Stimulated activated CD4-positive, alpha-beta T cell treated with anti-CD3 and anti-CD28 coated beads, Interleukin-12 subunit alpha, Interleukin-12 subunit beta, amount 100 ng/mL, for 24 hours (primary cell): ENCODE data around the gene PFKFB3.
A peak's percentile ranks its signal among the peaks of the same experiment; 100 is the strongest.
"Not testable (repeated sequence)": the region's sequence is repeated elsewhere in the genome, so short reads cannot be mapped to it uniquely, and the experiment has no call there.

Experiments
- DNase-seq, 2 experiments: peaks; one replicate each; pipeline ENCODE4 v3.0.0-alpha.2; 2020; ENCODE audit warnings: low read depth in 2 of 2

The PFKFB3 gene

DNA sequence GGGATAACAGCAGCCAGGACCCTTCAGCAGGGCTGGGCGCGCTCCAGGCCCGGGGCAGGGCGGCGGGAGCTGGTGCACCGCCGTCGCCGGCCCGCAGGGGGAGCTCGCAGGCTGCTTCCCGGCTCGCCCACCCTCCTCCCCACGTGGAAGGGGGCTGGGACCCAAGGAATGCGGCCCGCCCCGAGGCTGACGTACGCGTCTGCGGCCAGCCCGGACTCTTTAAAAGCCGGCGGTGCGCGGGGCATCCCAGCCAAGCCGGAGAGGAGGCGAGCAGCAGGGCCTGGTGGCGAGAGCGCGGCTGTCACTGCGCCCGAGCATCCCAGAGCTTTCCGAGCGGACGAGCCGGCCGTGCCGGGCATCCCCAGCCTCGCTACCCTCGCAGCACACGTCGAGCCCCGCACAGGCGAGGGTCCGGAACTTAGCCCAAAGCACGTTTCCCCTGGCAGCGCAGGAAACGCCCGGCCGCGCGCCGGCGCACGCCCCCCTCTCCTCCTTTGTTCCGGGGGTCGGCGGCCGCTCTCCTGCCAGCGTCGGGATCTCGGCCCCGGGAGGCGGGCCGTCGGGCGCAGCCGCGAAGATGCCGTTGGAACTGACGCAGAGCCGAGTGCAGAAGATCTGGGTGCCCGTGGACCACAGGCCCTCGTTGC lies at the start of gene PFKFB3:
Gene PFKFB3, plus strand, starts transcription at position 249 of the 647 bp plus-strand sequence. Its CDS starts 329 bp downstream, at position 578.
- peak; percentile 87 to 94 for DNase-seq

DNA sequence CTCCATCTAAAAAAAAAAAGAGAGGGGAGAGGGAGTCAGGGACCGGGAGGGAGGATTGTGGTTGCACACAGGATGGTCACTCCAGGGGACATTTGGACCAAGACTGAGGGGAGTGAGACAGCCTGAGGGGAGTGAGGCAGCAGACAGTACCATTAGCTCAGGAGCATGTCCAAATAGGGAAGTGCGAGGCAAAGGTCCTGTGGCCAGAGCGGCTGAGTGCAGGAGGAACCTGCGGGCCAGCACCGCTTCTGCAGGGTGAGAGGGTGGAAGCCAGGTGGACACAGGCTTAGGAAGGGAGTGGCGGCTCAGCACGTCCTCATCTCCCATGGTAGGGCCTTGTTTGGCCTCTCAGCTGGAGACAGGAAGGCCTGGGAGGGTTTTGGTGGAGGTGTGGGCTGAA lies 48.9 kb upstream of the PFKFB3 start:
- no peak for DNase-seq

DNA sequence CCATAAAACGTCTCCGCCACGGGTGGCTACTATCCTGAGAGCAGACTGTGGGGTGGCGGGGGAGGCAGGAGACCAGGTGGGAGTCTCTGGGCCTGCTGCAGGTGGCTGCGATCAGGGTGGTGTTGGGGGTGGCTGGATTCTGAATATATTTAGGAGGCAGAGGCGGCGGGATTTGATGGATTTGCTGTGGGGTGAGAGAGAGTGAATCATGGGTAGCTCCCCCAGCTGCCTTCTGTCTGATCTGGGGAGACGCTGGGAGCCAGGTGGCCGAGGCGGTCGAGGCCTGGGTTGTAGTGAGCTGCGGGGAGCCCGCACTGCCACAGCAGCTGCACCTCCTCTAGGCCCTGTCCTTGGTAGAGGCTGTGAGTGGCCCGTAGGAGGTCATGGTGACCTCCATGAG lies 48.2 kb upstream of the PFKFB3 start:
- DNase-seq = no peak

DNA sequence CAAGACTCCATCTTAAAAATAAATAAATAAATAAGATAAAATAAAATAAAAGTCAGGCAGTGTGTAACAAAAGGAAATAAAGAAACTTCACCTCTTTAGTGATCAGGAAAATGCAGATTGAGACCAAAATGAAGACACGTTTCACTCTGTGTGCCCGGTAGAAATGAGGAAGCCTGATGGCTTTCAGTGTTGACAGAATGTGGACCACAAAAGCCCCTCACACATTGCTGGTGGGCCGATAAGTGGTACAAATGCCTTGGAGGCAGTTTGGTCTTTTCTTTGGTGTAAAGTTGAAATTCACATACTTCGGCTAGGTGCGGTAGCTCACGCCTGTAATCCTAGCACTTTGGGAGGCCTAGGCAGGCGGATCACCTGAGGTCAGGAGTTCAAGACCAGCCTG lies 44.5 kb upstream of the PFKFB3 start:
- DNase-seq = no peak

DNA sequence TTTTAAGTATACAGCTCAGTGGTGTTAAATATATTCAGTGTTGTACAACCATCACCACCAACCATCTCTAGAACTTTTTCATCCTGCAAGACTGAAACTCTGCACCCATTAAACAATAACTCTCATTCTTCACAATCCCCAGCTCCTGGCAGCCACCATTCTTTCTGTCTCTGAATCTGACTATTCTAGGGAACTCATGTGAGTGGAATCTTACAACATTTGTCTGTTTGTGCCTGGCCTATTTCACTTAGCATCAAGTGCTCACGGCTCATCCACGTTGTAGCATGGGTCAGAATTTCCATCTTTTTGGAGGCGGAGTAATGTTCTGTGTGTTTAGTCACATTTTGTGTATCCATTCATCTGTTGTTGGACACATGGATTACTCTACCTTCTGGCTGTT lies 40.8 kb upstream of the PFKFB3 start:
- DNase-seq = no peak

DNA sequence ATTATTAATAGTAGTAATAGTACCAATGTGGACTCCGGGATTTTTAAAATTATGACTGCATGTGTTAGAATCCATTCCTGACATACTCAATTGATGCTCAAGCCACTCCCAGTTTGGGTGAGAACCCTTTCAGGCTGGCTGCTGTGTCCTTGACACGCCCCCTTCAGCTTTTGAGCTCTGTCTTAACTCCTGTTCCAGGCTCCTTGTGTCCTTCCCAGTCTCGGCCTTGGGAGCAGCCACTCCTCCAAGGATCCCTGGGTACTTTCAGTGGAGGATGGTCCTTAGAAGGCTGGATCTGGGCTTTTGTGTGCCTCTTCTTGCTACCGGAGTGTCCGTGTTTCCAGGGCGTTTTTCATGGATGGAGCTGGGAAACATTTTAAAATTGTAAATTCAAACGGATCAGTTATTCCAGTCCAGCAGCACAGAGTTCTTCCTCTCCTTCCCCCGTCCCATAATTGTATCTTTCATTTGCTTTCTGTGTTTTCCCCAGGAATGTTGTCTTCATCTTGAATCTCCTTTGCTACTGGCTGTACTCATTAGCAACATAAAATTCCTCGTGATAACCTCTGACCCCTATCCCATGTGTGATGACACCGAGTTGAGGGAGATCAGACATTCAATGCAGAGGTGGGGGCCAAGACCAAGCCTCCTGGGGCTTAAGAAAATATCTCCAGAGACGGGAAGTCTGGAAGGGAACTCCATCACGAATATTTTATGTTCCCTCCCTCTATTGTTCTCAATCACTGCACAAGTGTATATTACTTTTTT lies 40.0 kb upstream of the PFKFB3 start:
- DNase-seq = no peak

DNA sequence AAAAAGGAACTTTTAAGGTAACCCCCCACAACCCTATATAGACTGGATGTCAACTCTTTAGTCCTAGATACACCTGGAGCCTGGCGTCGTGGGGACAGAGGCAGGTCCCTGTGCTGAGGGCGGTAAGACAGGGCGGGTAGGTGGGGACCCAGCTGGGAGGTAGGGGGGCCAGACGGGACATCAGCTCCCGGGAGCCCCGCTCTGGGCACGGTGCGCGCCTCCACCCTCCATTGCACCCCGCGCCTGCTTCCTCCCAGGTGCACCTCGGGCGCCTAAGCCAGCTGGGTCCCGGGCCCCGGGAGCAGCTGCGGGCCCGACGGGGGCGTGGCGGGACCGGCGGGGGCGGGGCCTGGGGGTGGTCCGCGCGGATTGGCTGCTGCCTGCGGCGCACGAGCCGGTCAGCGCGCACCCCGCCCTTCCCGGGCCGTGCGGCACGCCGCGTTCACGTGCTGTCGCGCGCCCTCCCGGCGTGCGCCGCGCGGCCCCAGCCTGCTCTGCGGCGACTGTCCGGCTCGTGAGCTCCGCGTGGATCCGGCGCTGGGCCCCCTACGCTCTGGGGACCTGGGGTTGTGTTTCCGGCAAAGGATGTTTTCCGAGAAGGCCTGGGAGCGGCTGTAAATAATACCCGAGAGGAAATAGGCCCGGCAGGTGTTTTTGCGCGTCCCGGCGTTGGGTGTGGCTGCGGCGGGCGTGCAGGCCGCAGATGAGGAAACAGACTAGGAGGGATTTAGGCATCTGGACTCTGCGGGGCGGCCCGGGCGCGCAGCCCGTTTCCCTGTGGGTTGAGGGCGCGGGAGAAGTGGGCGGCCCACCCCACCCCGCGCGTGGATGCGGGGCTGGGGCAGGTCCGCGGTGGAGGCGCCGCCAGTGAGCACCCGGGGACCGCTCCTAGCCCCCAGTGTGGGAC lies 39.1 kb upstream of the PFKFB3 start:
- peak; percentile 80 to 91 for DNase-seq

DNA sequence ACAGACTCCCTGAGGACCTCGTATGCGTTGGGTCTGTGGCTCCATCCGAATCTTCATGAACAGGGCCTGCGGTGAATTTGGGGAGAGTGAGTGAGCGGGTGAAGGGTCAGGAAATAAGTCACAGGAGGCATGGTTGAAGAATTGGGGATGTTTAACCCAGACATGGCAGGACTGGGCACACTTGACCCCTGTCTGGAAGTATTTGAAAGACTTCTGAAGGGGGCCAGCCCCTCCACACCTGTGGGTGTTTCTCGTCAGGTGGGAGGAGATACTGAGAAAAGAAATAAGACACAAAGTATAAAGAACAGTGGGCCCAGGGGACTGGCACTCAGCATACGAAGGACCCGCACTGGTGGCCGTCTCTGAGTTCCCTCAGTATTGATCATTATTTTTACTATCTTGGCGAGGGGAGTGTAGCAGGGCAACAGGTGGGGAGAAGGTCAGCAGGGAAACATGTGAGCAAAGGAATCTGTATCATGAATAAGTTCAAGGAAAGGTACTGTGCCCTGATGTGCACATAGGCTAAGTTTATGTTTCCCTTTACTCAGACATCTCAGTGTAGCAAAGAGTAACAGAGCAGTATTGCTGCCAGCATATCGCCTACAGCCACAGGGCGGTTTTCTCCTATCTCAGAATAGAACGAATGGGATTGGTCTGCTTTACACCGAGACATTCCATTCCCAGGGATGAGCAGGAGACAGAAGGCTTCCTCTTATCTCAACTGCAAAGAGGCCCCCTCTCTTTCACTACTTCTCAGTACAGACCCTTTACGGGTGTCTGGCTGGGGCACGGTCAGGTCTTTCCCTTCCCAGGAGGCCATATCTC lies 38.2 kb upstream of the PFKFB3 start:
- DNase-seq = no peak

DNA sequence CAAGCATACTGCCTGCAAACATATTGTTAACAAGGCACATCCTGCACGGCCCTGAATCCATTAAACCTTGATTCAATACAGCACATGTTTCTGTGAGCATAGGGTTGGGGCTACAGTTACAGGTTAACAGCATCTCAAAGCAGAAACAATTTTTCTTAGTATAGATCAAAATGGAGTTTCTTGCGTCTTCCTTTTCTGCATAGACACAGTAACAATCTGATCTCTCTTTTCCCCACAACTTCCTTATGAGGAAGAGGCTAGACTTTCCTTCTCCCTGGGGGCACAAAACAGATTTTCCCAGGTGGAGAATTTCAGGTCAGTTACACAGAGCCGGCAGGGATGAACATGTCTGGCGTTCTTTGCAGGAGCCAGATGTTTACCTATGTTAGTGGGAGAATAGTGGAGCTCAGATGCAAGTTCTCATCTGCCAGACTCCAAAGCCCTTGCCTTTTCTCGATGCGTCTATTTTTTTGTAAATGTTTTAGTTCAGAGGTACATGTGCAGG lies 37.5 kb upstream of the PFKFB3 start:
- no peak for DNase-seq

DNA sequence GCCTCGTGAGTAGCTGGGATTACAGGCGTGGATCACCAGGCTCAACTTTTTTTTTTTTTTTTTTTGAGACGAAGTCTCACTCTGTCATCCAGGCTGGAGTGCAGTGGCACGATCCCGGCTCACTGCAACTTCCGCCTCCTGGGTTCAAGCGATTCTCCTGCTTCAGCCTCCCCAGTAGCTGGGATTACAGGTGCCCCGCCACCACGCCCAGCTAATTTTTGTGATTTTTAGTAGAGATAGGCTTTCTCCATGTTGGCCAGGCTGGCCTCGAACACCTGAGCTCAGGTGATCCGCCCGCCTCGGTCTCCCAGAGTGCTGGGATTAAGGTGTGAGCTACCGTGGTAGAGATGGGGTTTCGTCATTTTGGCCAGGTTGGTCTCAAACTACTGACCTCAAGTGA lies 36.8 kb upstream of the PFKFB3 start:
- DNase-seq = not testable (repeated sequence)

DNA sequence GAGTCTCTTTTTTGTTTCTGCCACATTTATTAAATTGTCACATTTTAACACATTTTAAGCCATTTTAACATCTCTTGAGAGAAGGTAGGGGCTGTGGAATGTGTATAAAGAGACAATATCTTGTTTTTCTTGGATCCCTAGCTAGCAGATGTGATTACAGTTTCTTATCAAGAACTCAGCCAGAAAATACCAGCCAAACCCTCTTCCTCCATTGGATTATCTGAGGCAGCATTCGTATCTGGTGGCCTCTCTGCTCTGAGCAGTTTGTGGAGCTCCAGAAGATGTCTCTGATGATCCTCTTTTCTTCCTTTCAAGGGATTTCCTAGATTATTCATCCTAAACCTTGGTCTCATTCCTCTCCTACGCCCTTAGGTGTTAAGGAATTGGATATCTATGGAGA lies 35.3 kb upstream of the PFKFB3 start:
- DNase-seq = no peak

DNA sequence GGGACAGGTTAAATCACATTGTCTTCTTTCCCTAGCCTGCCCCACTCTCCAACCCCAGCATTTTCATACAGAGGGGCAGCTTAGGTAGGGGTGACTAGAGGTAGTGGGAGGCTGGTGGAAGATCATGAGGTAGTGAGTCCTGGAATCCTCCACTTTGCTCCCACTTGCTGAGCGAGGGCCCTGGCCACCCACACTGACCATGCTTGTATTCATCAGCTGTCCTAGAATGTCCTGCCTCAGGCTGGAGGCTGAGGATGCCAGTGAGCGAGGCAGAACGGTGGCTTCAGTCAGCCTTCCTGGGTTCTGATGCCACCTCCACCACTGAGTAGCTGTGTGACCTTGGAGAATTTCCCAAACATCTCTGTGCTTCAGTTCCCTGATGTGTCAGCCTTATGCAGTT lies 34.6 kb upstream of the PFKFB3 start:
- no peak for DNase-seq

DNA sequence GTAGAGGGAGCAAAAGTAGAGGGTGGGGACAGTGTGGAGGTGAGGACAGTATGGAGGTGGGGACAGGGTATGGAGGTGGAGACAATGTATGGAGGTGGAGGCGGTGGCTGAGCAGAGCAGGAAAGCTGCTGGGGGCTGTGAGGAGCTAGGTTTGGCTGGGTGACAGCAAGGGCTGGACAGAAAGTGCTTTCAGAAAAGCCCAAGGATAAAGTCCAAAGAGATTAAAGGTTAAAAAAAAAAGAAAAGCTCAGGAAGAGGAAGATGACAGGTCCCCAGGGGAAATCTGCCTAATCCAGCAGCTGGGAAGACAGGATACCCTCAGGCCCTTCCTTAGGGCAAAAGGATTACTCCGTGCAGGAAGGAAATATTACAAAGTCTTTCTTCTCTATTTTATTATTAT lies 32.1 kb upstream of the PFKFB3 start:
- no peak for DNase-seq

DNA sequence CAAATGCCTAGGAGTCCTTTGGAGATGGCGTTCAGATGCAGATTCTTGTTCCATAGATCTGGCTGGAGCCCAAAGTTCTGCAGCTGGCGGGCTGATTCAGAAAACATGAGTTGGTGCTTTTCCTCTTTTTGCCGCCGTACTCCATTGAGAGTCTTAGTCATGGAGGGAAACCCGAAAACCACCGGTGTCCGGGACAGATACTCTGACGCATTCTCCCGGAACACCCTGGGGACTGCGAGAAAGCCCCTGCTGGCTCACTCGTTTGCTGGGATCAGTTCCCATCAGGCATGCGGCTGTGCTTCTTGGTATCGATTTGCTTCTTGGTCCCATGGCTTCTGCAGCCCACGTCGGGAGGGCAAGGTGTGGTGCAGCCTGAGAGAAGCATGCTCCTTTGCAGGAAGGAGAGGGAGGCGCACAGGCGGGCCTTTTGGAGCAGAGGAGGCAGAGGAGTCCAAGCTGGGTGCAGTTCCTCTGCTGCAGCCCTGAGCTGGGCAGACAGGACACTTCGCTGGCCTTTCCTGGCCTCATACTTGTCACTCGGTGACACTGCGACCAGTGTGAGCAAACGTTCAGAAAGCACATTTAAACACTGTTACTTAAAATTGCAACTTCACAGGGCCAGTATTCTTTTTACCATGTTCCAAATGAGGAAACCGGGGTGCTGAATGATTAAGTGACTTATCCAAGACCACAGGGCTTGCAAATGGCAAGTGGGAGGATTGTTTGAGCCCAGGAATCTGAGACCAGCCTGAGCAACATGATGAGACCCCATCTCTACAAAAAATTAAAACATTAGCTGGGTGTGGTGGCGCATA lies 30.6 kb upstream of the PFKFB3 start:
- no peak for DNase-seq

DNA sequence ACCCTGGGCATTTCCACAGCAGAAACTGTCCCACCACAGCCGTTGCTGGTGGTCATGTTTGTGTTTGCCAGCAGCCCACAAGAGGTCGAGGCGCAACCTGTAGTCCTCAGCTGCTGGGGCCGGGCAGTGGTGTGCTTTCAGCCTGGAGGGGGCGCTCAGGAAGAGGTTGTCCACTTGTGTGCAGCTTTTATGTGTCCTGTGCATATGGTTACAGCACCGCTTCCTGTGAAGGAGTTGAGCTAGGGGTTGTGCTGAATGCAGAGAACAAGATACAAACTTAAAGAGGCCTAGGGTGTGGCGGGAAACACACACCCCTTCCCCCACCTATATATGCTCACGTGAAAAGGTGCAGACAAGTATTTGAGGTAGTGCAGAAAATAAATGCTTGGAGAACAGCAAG lies 29.5 kb upstream of the PFKFB3 start:
- DNase-seq = peak; percentile 17 to 35

DNA sequence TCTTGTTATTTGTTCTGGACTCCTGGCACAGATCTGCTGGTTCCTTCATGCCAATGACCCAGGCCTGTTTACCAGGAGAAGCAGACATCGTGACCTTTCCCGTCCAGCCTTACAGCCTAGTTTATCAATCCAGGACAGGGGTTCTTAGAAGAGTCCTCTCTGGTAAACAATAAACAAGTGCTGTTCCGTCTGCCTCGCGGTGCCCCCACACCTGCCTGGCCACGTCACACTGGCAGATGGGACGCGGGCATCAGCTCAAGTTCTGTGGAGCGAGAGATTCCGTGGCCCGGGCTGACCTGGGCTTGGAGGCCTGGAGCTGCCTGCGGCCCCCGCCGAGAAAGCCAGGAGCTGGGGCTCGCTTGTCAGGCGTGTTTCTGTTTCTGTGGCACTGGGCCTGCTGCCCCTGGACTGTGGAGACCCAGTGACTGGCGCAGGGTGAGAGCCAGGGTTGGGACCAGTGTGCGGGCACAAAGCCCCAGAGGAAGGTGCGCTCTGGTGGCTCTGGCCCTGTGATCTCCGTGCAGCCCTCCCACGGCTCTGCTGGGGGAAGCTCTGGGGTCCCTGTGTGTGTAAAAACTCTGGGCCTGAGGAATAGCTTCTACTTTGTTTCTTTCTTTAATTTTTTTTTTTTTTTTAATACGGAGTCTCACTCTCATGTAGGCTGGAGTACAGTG lies 28.4 kb upstream of the PFKFB3 start:
- no peak for DNase-seq

DNA sequence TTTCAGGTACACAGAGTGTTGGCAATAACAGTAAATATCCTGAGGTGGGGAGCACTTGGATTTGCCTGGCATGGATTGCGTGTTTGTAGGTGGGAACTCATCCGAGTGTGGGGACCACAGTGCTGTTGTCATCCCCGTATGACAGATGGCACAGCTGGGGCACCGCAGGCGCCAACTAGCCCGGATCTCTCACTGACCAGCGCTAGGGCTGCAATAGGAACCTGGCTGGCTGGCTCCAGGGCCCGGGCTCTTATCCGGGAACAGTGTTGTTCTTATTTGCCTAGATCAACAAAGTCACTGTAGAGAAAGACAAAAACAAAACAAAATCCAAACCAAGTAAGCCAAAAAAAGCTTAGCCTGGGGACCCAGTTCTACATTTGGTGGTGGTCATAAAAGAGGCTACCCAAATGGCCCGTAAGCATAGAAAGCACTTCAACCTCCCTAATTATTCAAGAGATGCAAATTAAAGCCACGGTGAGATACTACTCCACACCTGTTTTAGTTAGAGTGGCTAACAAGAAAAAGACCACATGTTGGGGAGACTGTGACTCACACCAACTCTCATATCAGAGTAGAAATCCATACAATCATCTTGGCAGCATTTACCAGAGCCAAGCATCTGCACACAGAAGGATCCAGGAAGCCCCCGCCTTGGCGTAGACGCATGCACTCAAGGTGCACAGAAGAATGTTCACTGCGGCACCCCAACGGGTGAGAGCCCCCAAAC lies 27.2 kb upstream of the PFKFB3 start:
- DNase-seq = no peak

DNA sequence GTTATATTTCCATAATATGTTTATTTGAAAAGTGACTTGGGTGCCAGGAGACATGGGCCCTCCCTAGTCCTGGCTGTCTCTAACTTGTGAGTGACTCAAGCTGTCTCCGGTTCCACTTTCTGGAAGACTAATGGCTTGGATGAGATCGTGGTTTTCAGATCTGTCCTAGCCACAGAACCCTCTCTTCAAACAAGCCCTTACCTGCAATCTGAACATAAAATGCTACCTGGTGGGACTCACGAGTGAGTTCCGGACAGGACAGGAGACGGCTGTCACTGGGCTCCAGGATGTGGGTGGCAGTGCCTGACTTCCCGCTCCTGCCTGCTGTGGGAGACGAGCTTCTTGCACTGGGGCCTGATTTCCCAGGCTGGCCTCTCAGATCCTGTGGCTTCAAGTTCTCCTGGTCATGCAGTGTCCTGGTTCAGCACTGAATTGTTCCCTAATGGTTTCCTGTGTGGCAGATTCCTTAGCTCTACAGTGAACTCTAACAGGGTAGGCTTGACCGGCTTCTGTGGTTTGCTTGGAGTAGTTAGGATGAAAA lies 26.0 kb upstream of the PFKFB3 start:
- DNase-seq = no peak

DNA sequence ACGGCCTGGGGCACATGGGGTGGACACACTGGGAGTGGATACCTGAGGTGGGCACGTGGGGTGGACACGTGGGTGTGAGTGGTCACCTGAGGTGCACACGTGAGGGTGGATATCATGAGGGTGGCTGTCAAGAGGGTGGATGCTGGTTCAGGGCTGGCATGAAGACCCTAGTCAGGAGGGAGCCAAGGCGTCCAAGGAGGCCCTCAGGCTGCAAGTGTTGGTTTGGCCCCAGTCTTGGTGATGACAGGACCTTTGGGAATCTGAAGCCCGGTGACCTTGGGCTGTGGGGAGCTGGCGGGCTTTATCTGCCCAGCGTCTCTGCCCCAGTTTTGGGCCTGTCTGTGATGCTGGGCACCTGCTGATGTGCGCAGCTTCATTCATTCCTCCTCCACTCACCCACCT lies 24.9 kb upstream of the PFKFB3 start:
- DNase-seq = no peak
